Hematopoietic multipotent progenitor cell treated with erythropoietin and hydrocortisone succinate and interleukin-3 and kit ligand, for 17 days (in vitro differentiated cells): ENCODE measurements around the gene TTC33.
"Not testable (repeated sequence)": the region's sequence is repeated elsewhere in the genome, so short reads cannot be mapped to it uniquely, and the experiment has no call there.

Experiments used
- DNase-seq: peaks from one replicate; pipeline ENCODE4 v3.0.0-alpha.2; 2015; ENCODE audit warnings: low spot score

The TTC33 gene

DNA sequence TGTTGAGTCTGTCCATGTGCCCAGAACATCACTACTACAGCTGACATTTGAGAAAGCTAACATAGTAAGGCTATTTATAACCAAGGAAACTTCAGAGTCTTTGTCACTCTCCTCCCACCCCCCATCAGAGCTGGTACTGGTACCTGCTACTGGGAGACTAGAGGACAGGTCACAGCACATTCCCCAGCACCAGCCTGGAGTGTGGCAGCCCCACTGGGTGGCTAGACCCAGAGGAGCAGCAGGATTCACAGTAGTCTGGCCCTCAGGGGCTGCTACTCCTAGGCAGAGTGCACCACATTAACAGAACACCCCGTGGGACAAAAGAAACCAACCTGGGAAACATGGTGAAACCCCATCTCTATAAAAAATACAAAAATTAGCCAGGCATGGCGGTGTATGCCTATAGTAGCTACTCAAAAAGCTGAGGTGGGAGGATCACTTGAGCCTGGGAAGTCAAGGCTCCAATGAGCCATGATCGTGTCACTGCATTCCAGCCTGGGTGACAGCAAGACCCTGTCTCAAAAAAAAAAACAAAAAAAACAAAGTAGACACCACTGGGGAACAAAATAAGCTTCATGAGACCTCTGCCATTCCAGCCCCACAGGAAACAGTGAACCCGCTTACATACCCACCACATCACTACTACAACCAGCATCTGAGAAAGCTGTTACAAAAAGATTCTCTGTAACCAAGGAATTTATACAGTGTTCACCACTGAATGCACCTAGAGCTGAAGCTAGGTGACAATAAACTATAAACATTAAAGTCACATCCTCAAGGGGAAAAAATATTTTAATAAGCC, 102.3 kb downstream of the TTC33 start:
- no peak for DNase-seq

DNA sequence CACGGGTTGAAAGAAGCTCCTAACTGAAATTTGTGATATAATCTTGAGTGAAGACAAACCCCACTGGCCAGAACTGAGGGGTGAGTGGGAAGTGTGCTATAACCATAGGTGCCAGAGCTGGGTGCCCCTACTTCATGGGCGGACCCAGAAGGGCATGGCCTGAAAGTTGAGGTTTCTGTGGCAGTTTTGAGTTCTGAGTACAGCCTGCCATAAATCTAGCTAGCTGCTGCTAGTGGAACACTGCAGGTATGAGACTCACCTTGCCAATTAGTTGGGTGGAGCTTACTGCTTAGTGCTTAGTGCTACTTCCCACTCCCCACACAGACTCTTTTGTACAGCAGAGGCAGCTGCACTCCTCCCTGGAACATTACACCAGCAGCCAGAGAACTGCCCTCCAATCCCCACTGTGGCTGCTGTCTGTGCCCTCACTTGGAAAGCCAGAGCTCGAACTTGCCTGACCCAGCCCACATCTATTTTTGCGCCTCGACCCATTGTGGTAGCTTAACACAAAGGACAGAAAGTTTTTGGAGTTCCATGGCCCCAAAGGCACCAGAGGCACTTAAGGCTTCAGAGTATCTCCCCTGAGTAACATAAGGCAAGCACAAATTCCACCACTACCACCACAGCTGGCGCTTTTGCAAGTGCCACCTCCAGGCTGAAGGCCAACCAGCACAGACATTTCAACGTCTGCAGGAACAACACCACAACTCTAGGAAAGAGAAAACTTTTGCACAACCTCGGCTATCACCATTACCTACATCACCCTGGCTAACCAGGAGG, 103.1 kb downstream of the TTC33 start:
- DNase-seq: no peak

DNA sequence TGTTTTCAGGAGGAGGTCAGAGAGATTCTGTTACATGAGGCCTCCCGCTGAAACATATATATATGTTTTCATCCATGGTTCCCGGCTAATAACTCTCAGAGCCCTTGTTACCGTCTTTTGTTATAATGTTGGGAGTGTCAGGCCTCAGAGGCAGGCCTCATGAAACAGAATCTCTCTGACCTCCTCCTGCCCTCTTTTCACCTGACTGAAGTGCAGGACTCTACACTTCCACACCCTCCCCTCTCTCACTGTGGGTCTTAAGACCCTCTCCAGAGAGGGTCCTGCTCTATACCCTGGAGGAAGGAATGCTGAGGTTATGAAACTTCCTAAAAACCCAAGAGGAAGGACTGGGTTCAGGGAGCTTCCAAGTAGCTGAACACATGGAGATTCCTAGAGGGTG, 104.6 kb downstream of the TTC33 start:
- no peak for DNase-seq

DNA sequence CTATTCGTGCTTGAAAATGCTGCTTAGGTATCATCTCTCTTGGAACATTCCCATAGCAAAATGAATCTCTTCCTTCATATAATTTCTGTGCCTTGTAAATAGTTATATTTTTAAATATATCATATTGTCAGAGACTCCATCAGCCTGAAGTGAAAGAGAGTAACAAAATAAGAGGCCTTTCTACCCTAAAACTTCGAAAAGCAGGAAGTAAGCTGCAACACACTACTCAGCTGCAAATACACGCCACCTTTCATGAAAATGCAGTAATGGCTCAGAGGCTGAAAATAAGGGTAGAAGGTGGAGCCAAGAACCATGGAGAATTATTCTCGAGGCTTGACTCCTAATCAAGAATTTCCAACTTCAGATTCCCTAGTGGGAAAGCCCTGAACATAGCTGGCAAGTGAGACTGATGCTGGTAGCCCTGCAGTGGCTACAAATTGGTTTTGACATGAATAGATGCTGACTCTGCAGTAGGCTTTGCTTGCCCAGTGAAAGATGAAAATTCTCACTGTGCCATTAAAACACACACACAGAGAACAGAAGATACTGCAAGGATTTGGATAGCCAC, 106.2 kb downstream of the TTC33 start:
- no peak for DNase-seq

DNA sequence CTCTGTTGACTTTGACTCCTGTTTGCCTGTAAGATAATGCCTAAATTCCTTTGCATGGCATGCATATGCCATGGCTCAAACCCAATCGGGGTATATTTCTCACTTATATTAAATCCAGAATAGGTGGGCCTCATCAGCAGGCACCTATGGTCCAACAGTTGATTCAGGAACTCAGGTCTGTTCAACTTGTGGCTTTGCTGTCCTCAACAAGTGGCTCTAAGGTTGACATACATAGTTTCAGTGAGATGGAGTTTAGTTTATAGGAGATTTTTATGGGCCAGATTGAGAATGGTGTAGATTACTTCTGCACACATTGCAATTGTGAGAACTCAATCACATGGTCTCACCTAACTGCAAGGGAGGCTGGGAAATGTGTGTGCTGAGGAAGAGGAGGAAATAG, 107.6 kb downstream of the TTC33 start:
- DNase-seq: no peak

DNA sequence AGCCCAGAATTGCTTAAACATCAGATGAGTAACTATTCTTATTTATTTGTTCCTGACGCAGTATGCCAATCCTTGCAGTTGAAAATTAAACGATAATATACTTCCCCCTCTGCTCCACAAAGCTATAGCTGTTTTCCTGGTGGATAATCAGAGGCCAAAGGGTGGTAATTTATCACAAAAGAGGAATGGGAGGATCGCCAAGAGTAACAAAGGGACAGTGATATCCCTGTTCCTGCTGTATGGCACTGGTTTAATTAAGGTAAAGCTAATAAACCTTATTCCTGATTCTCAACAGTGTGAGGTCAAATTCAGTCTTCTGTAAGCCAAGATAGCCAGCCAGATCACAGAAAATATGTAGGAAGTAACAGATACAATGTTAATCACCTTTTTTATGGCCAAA, 109.5 kb downstream of the TTC33 start:
- DNase-seq: no peak

DNA sequence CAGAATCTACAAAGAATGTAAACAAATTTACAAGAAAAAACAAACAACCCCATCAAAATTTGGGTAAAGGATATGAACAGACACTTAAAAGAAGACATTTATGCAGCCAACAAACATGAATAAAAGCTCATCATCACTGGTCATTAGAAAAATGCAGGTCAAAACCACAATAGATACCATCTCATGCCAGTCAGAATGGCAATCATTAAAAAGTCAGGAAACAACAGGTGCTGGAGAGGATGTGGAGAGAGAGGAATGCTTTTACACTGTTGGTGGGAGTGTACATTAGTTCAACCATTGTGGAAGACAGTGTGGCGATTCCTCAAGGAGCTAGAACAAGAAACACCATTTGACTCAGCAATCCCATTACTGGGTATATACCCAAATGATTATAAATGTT, 116.2 kb downstream of the TTC33 start:
- not testable (repeated sequence) for DNase-seq

DNA sequence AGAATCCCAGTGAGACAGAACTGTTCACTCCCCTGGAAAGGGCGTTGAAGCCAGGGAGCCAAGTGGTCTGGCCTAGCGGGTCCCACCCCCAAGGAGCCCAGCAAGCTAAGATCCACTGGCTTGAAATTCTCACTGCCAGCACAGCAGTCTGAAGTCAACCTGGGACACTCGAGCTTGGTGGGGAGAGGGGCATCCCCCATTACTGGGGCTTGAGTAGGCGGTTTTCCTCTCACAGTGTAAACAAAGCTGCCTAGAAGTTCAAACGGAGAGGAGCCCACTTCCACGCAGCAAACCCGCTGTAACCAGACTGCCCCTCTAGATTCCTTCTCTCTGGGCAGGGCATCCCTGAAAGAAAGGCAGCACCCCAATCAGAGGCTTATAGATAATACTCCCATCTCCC, 121.2 kb downstream of the TTC33 start:
- no peak for DNase-seq

DNA sequence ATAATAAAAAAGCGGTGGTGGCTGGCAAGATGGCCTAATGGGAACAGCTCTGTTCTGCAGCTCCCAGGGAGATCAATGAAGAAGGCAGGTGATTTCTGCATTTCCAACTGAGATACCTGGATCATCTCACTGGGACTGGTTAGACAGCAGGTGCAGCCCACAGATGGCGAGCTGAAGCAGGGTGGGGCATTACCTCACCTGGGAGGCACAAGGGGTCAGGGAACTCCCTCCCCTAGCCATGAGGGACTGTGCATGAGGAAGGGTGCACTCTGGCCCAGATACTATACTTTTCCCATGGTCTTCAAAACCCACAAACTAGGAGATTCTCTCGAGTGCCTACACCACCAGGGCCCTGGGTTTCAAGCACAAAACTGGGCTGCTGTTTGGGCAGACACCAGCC, 121.6 kb downstream of the TTC33 start:
- DNase-seq: no peak

DNA sequence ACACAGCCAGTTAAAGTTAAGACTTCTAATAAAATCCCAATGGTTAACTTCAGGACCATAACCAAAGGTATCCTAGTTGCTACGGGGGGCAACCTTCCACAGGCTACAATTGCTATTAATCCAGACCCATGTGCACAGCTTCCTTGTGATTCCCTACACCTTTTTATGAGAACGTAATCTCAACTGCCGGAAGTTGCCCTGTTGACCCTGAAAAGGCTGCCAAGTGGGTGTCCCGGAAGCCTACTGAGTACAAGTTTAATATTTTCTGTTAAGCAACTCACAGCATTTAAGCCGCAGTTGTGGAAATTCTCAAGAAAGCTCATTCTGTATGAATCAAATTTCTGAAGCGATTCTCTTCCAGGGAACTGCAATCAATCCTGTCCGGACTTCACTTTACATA, 124.5 kb downstream of the TTC33 start:
- DNase-seq: no peak

DNA sequence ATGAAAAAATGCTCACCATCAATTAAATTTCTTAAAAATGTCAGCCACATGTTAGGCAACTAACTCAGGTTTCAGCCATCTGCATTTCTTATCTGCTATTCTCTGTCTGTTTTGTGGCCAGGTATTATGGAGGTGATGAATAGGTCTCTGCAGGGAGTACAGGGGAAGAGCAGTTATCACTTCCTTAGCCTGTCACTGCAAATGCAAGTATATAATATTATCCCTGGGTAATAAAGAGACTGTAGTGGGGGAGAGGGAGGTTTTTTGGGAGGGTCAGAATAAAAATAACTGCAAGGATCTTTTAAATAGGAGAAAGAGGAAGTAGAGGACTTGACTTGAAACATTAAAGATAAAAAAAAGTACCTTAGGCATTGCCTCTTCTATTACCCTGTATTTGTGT, 125.6 kb downstream of the TTC33 start:
- no peak for DNase-seq

DNA sequence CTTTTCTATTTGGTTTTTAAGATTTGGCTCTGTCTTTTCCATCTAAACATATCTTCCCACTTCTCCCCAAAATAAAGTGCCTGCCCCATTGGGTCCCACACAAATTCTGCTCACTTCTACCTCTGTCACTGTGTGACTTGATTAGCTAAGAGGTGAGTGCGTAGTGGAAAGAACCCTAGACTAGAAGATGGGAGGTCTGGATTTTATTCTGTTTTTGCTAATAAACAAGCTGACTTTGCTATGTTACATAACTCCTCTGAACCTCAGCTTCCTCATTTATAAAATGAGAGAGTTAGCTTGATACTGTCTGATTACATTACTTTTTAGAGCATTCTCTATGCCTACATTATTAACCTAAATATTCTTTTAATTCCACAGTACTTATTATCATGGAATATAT, 127.4 kb downstream of the TTC33 start:
- DNase-seq: no peak

DNA sequence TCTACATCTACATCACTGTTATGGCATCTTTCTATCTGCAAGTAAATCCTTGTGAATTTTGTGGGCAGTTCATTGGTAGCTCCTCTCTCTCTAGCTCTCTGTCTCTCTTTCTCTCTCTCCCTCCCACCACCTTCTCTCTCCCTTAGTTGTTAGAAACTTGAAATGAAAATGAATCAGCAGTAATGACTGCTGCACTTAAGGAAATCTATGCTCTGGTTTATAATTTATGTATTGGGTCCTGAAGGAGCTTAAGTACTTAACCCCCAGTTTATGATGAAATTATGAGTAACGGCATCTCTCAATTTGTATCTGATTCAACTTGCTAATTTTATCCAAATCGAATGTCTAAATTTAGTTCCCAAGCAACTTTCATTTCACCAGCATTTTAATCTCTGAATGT, 128.1 kb downstream of the TTC33 start:
- DNase-seq: no peak

DNA sequence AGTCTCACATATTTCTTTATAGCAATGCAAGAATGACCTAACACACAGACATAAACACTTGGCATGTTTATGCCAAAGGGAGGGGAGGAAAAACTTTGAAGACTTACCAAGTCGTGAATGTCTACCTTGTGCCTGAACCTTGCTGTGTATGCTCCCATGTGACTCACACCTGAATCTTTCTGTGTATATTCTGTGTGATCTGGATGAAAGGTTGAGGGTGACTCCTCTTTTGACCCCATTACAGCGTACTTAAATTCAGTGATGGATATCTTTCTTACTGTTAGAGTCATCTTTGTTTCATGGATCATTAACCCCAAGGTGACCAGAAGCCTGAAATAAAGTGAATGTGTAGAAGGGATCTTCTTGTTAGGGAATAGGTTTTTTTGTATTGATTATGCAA, 129.0 kb downstream of the TTC33 start:
- no peak for DNase-seq

DNA sequence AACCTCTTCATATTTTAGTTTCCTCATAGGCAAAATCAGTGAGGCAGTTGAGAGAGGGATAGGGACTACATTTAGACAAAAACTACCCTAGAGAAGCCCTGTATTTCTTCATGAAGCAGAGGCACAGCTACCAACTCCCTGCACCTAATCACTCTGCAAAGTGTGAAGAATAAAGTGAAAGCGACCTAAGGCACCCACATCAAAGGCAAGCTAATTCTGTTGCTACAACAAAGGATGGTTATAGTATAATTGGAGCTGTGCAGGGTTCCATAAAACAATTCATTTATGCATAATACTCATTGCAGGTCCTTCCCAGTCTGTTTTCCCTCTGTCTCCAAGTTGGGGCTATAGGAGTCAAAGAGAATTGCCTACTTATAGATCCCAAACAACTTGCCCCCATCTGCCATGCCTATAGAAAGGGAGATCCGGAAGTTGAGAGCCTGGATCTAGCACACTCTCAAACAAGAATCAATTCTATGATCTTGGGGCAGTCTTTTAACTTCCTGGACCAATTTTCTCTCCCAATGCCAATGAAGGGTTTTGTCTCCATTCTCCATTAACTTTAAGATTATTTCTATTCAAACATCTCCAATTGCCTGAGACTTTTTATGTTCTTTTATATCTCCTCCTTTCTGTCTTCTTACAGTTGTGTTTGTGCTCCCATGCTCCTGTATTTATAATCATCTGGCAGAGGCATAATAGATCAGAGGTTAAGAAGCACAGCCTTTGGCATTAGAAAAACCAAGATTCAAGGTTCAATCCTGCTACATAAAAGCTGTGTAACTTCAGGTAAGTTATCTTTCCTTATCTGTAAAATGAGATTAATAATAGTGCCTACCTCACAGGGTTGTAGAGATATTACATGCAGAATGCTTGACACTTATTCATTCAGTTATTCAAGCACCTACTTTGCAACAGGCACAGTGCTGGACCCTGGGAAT, 132.0 kb downstream of the TTC33 start:
- DNase-seq: no peak

DNA sequence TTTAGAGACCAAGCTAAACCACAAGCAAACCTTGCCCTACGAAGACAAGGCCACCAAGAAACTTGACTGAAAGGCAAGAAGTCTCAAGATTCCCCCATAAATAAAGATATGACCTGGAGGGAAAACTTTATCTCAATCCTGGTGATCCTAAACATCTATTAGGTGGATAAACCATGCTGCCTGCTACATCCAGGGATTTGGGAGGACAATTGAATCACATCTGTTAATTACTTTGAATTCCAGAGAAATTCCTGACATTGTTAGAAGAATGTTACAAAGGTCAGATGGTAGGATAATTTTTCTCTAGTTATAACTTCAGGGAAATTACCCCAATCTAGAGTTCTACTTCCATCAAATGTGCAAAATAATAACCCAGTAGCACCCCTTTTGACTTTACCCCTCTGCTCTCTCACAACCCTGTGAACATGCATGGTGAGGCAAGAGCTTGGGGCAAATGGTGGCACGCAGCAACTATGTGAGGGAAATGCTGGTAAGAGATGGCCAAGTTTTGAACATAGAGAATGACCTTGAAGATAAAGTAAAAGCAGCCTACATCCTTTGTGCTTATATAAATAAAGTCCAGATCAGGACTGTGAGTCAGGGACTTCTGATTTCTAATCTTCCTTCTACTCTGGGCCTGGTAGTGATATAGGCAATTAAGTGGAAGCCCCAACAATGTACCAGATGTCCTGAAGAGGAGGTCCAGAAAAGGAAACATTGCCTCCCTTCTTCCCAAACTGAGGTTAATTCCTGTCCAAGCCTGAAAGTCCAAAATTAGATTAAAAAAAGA, 133.1 kb downstream of the TTC33 start:
- no peak for DNase-seq

DNA sequence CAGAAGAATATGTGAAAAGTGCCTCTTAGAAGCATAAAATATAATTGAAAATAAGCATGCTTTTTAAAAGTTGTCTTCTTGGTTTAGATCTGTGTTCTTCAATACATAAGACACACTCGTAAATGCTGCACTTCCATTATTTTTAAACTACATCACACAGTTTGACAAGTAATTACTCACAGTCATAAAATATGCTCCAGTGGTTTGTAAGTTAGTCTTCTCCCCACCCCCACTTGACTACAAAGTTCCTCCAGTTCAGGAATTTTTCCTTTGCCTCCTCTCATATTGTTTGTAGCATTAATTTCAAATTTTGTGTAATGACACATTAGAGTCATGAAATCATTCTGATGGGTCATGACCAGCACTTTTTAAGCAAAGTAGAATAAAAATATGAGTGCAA, 136.3 kb downstream of the TTC33 start:
- no peak for DNase-seq

DNA sequence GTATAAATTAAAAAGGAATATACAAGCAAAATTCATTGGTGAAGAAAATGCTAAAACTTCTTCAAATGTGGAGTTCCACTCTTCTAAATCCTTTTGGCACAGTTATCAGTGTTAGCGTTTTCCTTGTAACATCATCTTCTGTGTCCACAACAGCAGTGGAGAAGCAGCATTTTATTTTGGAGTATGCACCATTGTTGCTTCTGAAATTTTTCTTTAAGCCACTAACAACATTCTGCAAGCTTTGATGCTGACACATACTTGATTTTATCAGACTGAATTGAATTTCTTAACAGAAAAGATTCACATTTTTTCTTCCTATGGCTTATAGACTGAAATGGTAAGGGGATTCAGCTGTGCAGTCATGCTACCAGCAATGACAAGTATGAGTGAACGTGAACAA, 136.8 kb downstream of the TTC33 start:
- DNase-seq: no peak

DNA sequence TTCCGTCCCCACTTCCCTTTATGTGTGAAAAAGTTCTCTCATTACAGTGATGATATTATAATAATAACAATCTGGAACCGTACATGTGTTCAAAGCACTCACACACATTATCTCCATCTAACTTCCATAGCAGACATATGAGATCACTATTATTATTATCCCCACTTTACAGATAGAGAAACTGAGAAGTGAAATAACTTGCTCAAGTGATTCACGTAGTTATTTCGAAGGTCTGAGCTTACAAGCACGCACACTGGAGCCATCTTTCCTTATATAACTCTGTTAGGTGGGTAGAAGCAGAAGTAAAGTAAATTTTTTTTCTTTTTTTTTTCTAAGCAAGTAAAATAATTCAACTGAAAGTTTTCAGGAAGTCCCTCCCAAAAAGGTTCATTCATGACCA, 139.0 kb downstream of the TTC33 start:
- no peak for DNase-seq

DNA sequence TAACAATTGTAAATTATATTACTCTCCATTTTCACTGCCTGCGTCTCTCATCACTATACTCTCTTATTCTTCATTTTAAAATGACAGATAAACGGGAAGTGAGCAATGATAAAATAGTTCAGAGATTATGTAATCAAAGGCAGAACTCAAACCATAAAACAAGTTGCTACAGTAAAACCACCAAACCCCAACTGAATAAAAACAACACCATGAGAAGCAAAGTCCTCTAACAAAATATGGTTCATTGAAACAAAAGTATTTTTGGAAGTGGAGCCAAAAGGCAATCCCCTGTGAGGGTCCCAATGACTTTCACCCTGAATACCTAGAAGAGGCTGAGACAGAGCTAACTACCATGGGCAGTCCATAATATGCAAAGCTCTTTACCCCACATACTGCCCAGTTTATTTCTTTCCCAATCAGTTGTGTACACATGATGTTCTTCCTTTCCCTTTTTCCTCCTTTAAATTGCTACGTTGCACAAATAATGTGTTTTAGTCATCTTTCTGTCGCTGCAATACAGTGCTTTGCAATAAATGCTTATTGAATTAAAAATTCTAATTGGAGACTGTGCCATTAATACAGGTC, 140.1 kb downstream of the TTC33 start:
- no peak for DNase-seq
